Measurements from ENCODE around the gene ARHGDIA.

Gene ARHGDIA

DNA sequence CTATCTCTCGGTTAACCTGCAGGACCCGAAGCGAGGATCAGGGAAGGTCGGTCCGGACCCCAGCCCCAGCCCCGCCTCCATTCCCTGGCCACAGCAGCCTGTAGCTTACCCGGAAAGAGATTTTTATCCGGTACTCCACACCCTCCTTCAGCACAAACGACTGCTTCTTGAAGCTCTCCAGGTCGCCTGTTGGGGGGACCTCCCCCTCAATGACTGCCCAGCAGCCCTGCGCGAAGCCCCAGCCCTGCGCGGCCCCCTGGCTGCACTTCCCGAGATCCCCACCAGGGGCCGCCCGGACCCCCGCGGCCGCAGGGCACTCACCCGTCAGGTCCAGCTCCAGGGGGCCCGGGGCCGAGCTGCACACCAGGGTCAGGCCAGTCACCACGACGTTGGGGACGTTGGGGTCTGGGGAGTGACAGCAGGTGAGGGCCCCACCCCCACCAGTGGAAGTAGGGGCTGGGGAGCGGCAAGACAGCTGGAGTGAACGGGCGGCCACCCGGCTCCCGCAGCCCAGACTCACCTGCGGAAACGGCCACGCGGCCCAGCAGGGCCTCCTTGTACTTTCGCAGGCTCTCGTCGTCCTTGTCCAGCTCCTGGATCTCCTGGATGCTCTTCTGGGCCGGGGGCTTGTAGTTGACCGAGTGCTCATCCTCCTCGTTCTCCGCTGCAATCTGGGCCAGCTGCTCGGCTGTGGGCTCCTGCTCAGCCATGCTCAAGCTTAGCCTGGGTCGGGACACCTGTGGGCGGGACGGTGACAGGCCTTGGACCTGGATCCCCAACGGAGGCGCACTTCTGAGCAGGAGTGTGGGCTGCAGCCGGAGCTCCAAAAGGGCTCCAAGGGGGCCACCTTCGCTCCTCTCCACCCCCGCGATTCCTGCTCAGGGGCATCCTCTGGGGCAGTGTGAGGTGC, 1.7 kb downstream of the ARHGDIA start:
- H3K4me2 ChIP-seq (ENCODE audit: low read length, poor library complexity, severe bottlenecking): peak overlapping the region; percentile 77
- H3K27ac ChIP-seq (ENCODE audit: low read length, poor library complexity, severe bottlenecking): peak overlapping the region; percentile 91
- peak overlapping the region; percentile 92 for H3K9ac ChIP-seq (ENCODE audit: low read length)
- DNase-seq: peak; percentile 70
- peak overlapping the region; percentile 78 for H2AK5ac ChIP-seq (ENCODE audit: low read length, severe bottlenecking)
- peaks cover 14% of the 10 kb centered on the region for H3K79me1 ChIP-seq (replicated peaks; ENCODE audit: low read length, poor library complexity, severe bottlenecking)
- H3K23ac ChIP-seq (ENCODE audit: low read length in 2 of 2): peak overlapping the region; percentile 21 to 53
- H4K91ac ChIP-seq (ENCODE audit: low read length): peak overlapping the region; percentile 36
- H3K4me1 ChIP-seq (ENCODE audit: control insufficient read depth, insufficient read depth, low read depth, low read length): peaks cover 58% of the 10 kb centered on the region
- H2AFZ ChIP-seq (ENCODE audit: low read depth, low read length): no peak overlapping the region
- no peaks in the 10 kb centered on the region for H3K27me3 ChIP-seq (ENCODE audit: control insufficient read depth in 1 of 2, insufficient read depth in 1 of 2, low read length in 2 of 2)
- H3K9me3 ChIP-seq (ENCODE audit: control insufficient read depth, low read length): no peaks in the 10 kb centered on the region
- 27% methylated on average over 50 of the region's 52 CpGs for WGBS
- H2BK15ac ChIP-seq (ENCODE audit: low read depth, poor library complexity, severe bottlenecking): peak overlapping the region; percentile 60
- H3K4me3 ChIP-seq (ENCODE audit: insufficient read depth in 1 of 2, low read depth in 1 of 2, low read length in 2 of 2): peak overlapping the region; percentile 82 to 88
- no peak overlapping the region for H2BK120ac ChIP-seq (ENCODE audit: low read depth, low read length)
- peak overlapping the region; percentile 78 for H4K8ac ChIP-seq (ENCODE audit: low read length)
- H3K36me3 ChIP-seq (ENCODE audit: control insufficient read depth in 1 of 2, insufficient read depth in 2 of 2, low read depth in 1 of 2, low read length in 2 of 2): peaks cover 29 to 53% of the 10 kb centered on the region in 2 experiments
- H3K14ac ChIP-seq (ENCODE audit: low read length in 2 of 2): peak overlapping the region in 1 of 2 experiments; percentile 87
- H3K4ac ChIP-seq (ENCODE audit: low read depth in 1 of 2, low read length in 2 of 2): peak overlapping the region; percentile 57 to 99
- peak overlapping the region; percentile 14 to 57 for H2BK12ac ChIP-seq (ENCODE audit: low read length in 2 of 2)
- H3K18ac ChIP-seq (ENCODE audit: low read depth in 1 of 2, low read length in 2 of 2): peak overlapping the region; percentile 81 to 96
- H2BK5ac ChIP-seq (ENCODE audit: low read depth, low read length, poor library complexity, severe bottlenecking): no peak overlapping the region

GRCh38 chr17:81868674-81869220, 2.4 kb downstream of the ARHGDIA start:
- H2BK120ac ChIP-seq (ENCODE audit: low read depth, low read length): no peak overlapping the region
- peaks cover 62% of the 10 kb centered on the region for H3K4me1 ChIP-seq (ENCODE audit: control insufficient read depth, insufficient read depth, low read depth, low read length)
- peak overlapping the region; percentile 14 to 57 for H2BK12ac ChIP-seq (ENCODE audit: low read length in 2 of 2)
- H3K23ac ChIP-seq (ENCODE audit: low read length in 2 of 2): peak overlapping the region in 1 of 2 experiments; percentile 21
- no peaks in the 10 kb centered on the region for H3K27me3 ChIP-seq (ENCODE audit: control insufficient read depth in 1 of 2, insufficient read depth in 1 of 2, low read length in 2 of 2)
- peak overlapping the region in 1 of 2 experiments; percentile 57 for H3K4ac ChIP-seq (ENCODE audit: low read depth in 1 of 2, low read length in 2 of 2)
- no peak overlapping the region for H2AFZ ChIP-seq (ENCODE audit: low read depth, low read length)
- peak overlapping the region; percentile 36 for H4K91ac ChIP-seq (ENCODE audit: low read length)
- peak; percentile 92 for DNase-seq
- H3K4me3 ChIP-seq (ENCODE audit: insufficient read depth in 1 of 2, low read depth in 1 of 2, low read length in 2 of 2): peak overlapping the region in 1 of 2 experiments; percentile 82
- WGBS: 39% methylated on average over 28 of the region's 30 CpGs
- peak overlapping the region; percentile 78 for H4K8ac ChIP-seq (ENCODE audit: low read length)
- H3K9ac ChIP-seq (ENCODE audit: low read length): peak overlapping the region; percentile 92
- H3K18ac ChIP-seq (ENCODE audit: low read depth in 1 of 2, low read length in 2 of 2): peak overlapping the region; percentile 66 to 75
- no peak overlapping the region for H2BK5ac ChIP-seq (ENCODE audit: low read depth, low read length, poor library complexity, severe bottlenecking)
- H3K27ac ChIP-seq (ENCODE audit: low read length, poor library complexity, severe bottlenecking): peak overlapping the region; percentile 91
- H3K36me3 ChIP-seq (ENCODE audit: control insufficient read depth in 1 of 2, insufficient read depth in 2 of 2, low read depth in 1 of 2, low read length in 2 of 2): peaks cover 30 to 60% of the 10 kb centered on the region in 2 experiments
- peaks cover 18% of the 10 kb centered on the region for H3K79me1 ChIP-seq (replicated peaks; ENCODE audit: low read length, poor library complexity, severe bottlenecking)
- no peaks in the 10 kb centered on the region for H3K9me3 ChIP-seq (ENCODE audit: control insufficient read depth, low read length)
- peak overlapping the region in 1 of 2 experiments; percentile 15 for H3K14ac ChIP-seq (ENCODE audit: low read length in 2 of 2)
- H2AK5ac ChIP-seq (ENCODE audit: low read length, severe bottlenecking): peak overlapping the region; percentile 78
- H3K4me2 ChIP-seq (ENCODE audit: low read length, poor library complexity, severe bottlenecking): peak overlapping the region; percentile 77
- H2BK15ac ChIP-seq (ENCODE audit: low read depth, poor library complexity, severe bottlenecking): peak overlapping the region; percentile 12

DNA sequence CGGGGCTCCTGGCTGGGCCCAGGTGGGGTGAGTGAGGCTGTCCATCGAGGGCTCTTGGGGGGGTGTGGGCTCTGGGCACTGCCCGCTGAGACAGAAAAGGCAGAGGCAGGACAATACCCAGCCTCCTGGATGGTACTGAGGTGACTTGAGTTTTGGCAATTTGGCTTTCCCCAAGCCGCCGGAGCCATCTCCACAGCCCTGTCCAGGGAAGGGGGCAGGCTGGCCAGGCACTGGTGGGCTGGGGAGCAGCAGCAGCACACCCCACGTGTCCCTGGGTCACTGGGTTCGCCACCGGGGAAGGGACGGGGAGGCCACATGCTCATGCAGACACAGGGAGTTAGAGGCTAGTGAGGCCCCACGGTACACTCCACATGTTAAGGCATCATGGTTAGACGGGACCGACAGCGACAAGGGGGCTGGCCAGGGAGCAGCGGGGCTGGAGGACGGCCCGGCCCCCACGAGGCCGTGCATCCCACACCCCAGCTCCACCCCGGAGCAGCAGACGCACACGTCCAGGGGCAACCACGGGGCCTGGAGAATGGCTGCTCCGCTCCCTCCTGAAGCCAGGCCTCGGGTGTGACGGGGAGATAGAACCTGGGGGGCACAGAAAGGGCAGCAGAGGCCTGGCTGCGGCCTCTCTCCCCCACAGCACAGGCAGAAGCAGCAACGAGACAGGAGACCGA, 3.0 kb downstream of the ARHGDIA start:
- Histone ChIP-seq H2BK120ac (ENCODE audit: low read depth, low read length) (no peak overlapping the region), H3K27me3 (ENCODE audit: control insufficient read depth in 1 of 2, insufficient read depth in 1 of 2, low read length in 2 of 2) (no peaks in the 10 kb centered on the region), H2BK15ac (ENCODE audit: low read depth, poor library complexity, severe bottlenecking) (no peak overlapping the region), H2BK5ac (ENCODE audit: low read depth, low read length, poor library complexity, severe bottlenecking) (peak overlapping the region; percentile 85), H3K27ac (ENCODE audit: low read length, poor library complexity, severe bottlenecking) (peak overlapping the region; percentile 62), H3K4ac (ENCODE audit: low read depth in 1 of 2, low read length in 2 of 2) (peak overlapping the region in 1 of 2 experiments; percentile 69), H3K9me3 (ENCODE audit: control insufficient read depth, low read length) (no peaks in the 10 kb centered on the region), H2BK12ac (ENCODE audit: low read length in 2 of 2) (peak overlapping the region in 1 of 2 experiments; percentile 7), H3K18ac (ENCODE audit: low read depth in 1 of 2, low read length in 2 of 2) (peak overlapping the region; percentile 67 to 83), H3K23ac (ENCODE audit: low read length in 2 of 2) (no peak overlapping the region), H4K91ac (ENCODE audit: low read length) (peak overlapping the region; percentile 85), H3K14ac (ENCODE audit: low read length in 2 of 2) (peak overlapping the region in 1 of 2 experiments; percentile 53), H3K4me1 (ENCODE audit: control insufficient read depth, insufficient read depth, low read depth, low read length) (peaks cover 65% of the 10 kb centered on the region), H2AK5ac (ENCODE audit: low read length, severe bottlenecking) (peak overlapping the region; percentile 83), H3K9ac (ENCODE audit: low read length) (peak overlapping the region; percentile 12), H3K4me3 (ENCODE audit: insufficient read depth in 1 of 2, low read depth in 1 of 2, low read length in 2 of 2) (no peak overlapping the region), H3K4me2 (ENCODE audit: low read length, poor library complexity, severe bottlenecking) (no peak overlapping the region), H3K36me3 (ENCODE audit: control insufficient read depth in 1 of 2, insufficient read depth in 2 of 2, low read depth in 1 of 2, low read length in 2 of 2) (peaks cover 37 to 65% of the 10 kb centered on the region in 2 experiments), H3K79me1 (replicated peaks; ENCODE audit: low read length, poor library complexity, severe bottlenecking) (peaks cover 18% of the 10 kb centered on the region), H2AFZ (ENCODE audit: low read depth, low read length) (no peak overlapping the region), H4K8ac (ENCODE audit: low read length) (peak overlapping the region; percentile 86)
- whole genome bisulfite sequencing: 62% methylated on average over 28 of the region's 28 CpGs
- DNase-seq: no peak

Measured in mesenchymal stem cell (in vitro differentiated cells and primary cell).